ENCODE results near the gene SRSF1.
A peak's percentile ranks its signal among the peaks of the same experiment; 100 is the strongest.

The SRSF1 gene

DNA sequence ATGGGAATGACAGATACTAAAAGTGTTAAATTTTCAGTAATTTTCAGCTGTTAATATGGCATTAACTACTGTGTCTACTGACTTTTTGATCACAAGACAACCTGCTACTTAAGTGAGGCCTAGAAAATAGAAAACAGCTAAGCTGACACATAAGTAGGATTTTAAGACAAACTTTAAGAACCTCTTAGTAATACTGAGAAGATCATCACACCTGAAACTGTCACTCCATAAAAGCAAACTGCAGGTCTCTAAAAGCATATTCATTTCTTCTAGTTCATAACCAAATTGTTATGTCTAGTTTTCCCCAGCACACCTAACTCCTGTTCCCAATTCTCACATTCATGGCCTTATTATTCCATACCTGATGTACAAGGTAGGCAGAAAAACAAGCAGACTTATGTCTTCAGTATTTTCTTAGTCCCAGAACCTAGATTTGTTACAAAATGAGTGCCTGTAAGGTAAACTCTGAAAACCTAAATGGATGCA, 8.0 kb downstream of the SRSF1 start:
- TF ChIP-seq CTCF (IDR thresholded peaks at IDR 0.05; ENCODE audit: control insufficient read depth, insufficient read depth, low read depth, low read length, missing control alignments): no peak
- H3K4me3 ChIP-seq (ENCODE audit: control insufficient read depth, low read depth, low read length): no peak overlapping the region
- DNase-seq (ENCODE audit: low read depth): no peak

- DNase-seq (ENCODE audit: low read depth): no peak
- no peak overlapping the region for H3K4me3 ChIP-seq (ENCODE audit: control insufficient read depth, low read depth, low read length)
- TF ChIP-seq CTCF (IDR thresholded peaks at IDR 0.05; ENCODE audit: control insufficient read depth, insufficient read depth, low read depth, low read length, missing control alignments): no peak
Measured at GRCh38 chr17:57997085-57997809, 9.8 kb downstream of the SRSF1 start.

DNA sequence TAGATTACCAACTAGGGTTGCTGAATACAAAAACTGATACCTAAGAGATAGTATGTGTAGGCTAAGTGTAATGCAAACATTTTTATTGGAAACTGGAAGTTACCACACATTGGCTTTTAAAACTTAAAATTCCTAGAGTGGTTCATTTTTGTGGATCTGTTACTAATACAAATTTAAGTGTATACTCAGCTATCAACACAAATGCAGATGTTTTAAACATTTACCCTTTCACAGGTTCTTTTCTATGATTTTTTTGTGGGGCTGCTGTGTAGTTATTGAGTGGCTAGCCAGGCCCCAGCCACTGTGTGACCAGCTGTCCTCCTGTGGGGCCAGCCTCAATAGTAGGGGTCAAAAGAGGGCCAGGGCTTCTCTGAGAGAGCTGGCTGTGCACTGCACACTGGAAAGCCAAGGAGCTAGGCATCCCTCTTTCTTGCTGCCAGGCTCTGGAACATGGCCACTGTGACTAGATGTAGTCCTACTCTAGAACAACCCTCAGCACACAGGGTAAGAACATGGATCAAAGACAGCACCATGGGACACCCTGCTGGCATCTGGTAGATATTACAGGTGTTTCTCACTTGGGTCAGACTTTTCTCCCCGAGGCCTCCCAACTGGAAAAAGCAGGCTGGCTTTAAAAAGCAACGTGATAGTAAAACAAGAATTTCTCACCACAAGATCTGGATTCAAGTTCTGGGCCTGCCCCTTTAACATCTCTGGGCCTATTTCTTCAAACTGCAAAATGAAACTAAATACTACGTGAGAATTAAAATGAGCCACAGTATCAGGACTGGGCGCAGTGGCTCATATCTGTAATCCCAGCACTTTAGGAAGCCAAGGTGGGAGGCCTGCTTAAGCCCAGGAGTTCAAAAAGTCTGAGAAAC, 11.7 kb downstream of the SRSF1 start:
- no peak overlapping the region for H3K4me3 ChIP-seq (ENCODE audit: control insufficient read depth, low read depth, low read length)
- peak; percentile 55 for DNase-seq (ENCODE audit: low read depth)
- peak; percentile 71 for TF ChIP-seq CTCF (IDR thresholded peaks at IDR 0.05; ENCODE audit: control insufficient read depth, insufficient read depth, low read depth, low read length, missing control alignments)

DNA sequence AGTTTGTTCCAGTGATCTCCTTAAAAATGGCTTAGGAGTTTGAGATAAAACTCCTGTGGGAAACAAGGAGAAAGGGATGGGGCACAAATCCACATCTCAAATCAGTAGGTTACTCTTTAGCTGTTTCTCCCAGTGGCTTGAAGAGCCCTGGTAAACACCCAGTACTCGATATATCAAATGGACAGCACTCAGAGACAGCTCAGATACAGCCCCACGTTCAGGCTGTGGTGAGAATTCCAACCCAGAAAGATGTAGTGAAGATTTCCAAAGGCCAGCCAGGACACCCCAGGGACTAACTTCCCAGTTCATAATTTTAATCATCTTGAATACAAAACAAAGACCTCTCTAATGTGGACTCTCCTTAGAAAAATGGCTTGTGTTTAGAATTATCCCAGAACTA, 12.6 kb downstream of the SRSF1 start:
- no peak for DNase-seq (ENCODE audit: low read depth)
- no peak overlapping the region for H3K4me3 ChIP-seq (ENCODE audit: control insufficient read depth, low read depth, low read length)
- no peak for TF ChIP-seq CTCF (IDR thresholded peaks at IDR 0.05; ENCODE audit: control insufficient read depth, insufficient read depth, low read depth, low read length, missing control alignments)

DNA sequence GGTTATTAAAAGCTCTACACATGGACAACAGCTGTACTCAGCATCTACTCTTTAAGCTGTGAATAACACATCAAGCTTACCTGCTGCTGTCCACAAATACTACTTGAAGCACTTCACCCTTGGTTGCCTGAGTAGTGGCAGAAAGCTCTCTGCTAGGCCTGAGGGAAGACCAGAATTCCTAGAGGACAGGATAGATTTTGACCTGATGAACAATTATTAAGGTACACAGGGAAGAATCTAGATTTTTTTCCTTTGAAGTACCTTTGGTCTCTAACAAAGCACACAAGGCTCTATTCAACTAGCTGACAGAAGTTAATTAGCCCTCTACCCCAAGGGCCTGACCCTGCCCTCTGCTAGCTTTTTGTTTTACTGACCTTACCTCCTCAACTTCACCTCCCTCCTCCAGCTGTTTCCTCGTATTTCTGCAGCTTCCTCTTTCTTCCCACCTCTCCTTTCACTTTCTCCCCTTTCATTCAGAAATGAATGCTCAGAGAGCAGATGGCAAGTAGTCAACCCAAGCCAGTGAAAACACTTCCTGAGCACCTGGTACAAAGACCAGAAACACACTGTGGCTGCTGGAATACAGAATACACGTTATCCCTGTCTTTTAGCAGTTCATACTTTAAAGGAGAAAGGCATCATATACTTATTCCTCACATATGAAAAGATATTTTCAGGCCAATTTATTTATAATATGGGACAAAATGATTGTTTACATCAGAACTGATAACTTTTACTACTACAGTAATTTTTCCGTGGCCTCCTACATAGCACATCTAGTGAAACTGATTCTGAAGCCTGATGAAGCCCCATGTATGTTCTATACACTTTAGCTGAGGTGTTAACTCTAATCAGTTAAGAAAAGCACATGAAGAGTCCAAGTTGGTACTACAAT, 13.3 kb downstream of the SRSF1 start:
- TF ChIP-seq CTCF (IDR thresholded peaks at IDR 0.05; ENCODE audit: control insufficient read depth, insufficient read depth, low read depth, low read length, missing control alignments): no peak
- DNase-seq (ENCODE audit: low read depth): no peak
- H3K4me3 ChIP-seq (ENCODE audit: control insufficient read depth, low read depth, low read length): no peak overlapping the region

DNA sequence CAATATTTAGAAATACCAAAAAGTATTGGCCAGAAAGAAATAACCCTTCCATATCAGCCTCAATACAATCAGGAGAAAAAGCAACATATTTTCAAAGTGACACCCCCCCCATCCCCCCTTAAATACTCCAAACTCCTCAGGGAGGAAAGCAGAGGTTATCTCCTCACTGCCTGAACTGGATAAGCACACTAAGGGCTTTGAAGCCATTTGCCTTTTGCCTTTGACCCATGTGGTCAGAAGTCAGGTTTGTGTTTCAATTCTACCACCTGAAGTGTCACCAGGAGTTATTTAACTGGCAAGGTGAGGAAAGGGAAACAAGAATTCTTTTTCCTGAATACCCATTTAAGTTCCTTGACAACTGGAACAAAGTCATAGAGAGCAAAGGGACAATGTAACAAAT, 15.5 kb downstream of the SRSF1 start:
- no peak overlapping the region for H3K4me3 ChIP-seq (ENCODE audit: control insufficient read depth, low read depth, low read length)
- no peak for TF ChIP-seq CTCF (IDR thresholded peaks at IDR 0.05; ENCODE audit: control insufficient read depth, insufficient read depth, low read depth, low read length, missing control alignments)
- DNase-seq (ENCODE audit: low read depth): no peak

Measured in AG09309 (cell line).